Measurements from ENCODE around the gene PSMA8. TPM values are rescaled to one million over a fixed set of nuclear protein-coding genes. Genes with fewer than 3 reads are reported as not detected.

The PSMA8 gene
- total RNA-seq, 4 donors from 2014 or later, result not detected

Other genes with a start within 250 kb of the PSMA8 start
- 100 to 1,000 TPM; 140 to 386 (median 207) TPM for gene SS18, start 43.3 kb upstream of the PSMA8 start, total RNA-seq
- 10 to 100 TPM; 21.9 to 28.4 (median 23.4) TPM for gene TAF4B, start 92.6 kb downstream of the PSMA8 start, total RNA-seq